GDM1 (cell line): ENCODE results near the gene TEKT2.

Experiments
- DNase-seq: peaks from one replicate; lab custom pipeline; 2025; lab: John Stamatoyannopoulos, UW

Gene TEKT2

GRCh38 chr1:36106269-36106668 lies 22.4 kb downstream of the TEKT2 start:
- no peak for DNase-seq

- no peak for DNase-seq
Measured at GRCh38 chr1:36107394-36107793, 23.5 kb downstream of the TEKT2 start.

- DNase-seq, result no peak
Measured at GRCh38 chr1:36108314-36108713, 24.4 kb downstream of the TEKT2 start.

GRCh38 chr1:36109041-36109679 lies 25.3 kb downstream of the TEKT2 start:
- DNase-seq, result no peak

GRCh38 chr1:36111151-36111550 lies 27.3 kb downstream of the TEKT2 start:
- DNase-seq, result no peak

GRCh38 chr1:36112823-36113222 lies 28.9 kb downstream of the TEKT2 start:
- no peak for DNase-seq

GRCh38 chr1:36114371-36114770 lies 30.5 kb downstream of the TEKT2 start:
- no peak for DNase-seq

GRCh38 chr1:36115200-36115669 lies 31.3 kb downstream of the TEKT2 start:
- no peak for DNase-seq

GRCh38 chr1:36115931-36116330 lies 32.0 kb downstream of the TEKT2 start:
- no peak for DNase-seq

GRCh38 chr1:36116901-36117300 lies 33.0 kb downstream of the TEKT2 start:
- DNase-seq, result no peak

GRCh38 chr1:36118447-36119204 lies 34.7 kb downstream of the TEKT2 start:
- no peak for DNase-seq

- no peak for DNase-seq
Measured at GRCh38 chr1:36119456-36119855, 35.6 kb downstream of the TEKT2 start.

GRCh38 chr1:36122062-36123030 lies 38.5 kb downstream of the TEKT2 start:
- DNase-seq, result no peak

GRCh38 chr1:36123356-36123755 lies 39.5 kb downstream of the TEKT2 start:
- DNase-seq, result no peak

GRCh38 chr1:36124404-36125128 lies 40.7 kb downstream of the TEKT2 start:
- DNase-seq, result no peak

- no peak for DNase-seq
Measured at GRCh38 chr1:36125129-36125991, 41.5 kb downstream of the TEKT2 start, which contains the start of gene COL8A2. Gene COL8A2 (minus strand): TSS chr1:36125222. CDS start chr1:36100242, 24,980 bp downstream.

- DNase-seq, result no peak
Measured at GRCh38 chr1:36126005-36126716, 42.3 kb downstream of the TEKT2 start.

GRCh38 chr1:36126797-36127500 lies 43.1 kb downstream of the TEKT2 start:
- no peak for DNase-seq
